ENCODE measurements around the gene ZNF267.
"Not testable (repeated sequence)": the region's sequence is repeated elsewhere in the genome, so short reads cannot be mapped to it uniquely, and the experiment has no call there.

Gene ZNF267

GRCh38 chr16:31956221-31956620, 82.6 kb downstream of the ZNF267 start:
- H4K20me1 ChIP-seq (ENCODE audit: insufficient read depth, low read length); H3K27ac ChIP-seq (ENCODE audit: low read length); H3K4me3 ChIP-seq (ENCODE audit: low read depth in 1 of 2, low read length in 2 of 2); H3K79me2 ChIP-seq (ENCODE audit: insufficient read depth, low read length); H2AFZ ChIP-seq (ENCODE audit: low read depth, low read length); H3K9ac ChIP-seq (ENCODE audit: low read depth, low read length); H3K9me3 ChIP-seq (ENCODE audit: insufficient read depth, low read length, severe bottlenecking); H3K4me2 ChIP-seq (ENCODE audit: insufficient read depth, low read length); ATAC-seq (ENCODE audit: insufficient read depth, low read depth); H3K27me3 ChIP-seq (ENCODE audit: insufficient read depth, low read length, poor library complexity); H3K4me1 ChIP-seq (ENCODE audit: insufficient read depth, low read length); H3K36me3 ChIP-seq (ENCODE audit: insufficient read depth, low read length): not testable (repeated sequence)
- peak; percentile 39 for DNase-seq
- TF ChIP-seq CTCF (IDR thresholded peaks at IDR 0.05; ENCODE audit: borderline replicate concordance, extremely low read depth, low read length, poor library complexity, severe bottlenecking), result peak; percentile 38

GRCh38 chr16:31960186-31960910, 86.7 kb downstream of the ZNF267 start:
- not testable (repeated sequence) for ATAC-seq (ENCODE audit: insufficient read depth, low read depth); H3K36me3 ChIP-seq (ENCODE audit: insufficient read depth, low read length); DNase-seq; H3K27ac ChIP-seq (ENCODE audit: low read length); H3K4me2 ChIP-seq (ENCODE audit: insufficient read depth, low read length); H4K20me1 ChIP-seq (ENCODE audit: insufficient read depth, low read length); H3K4me3 ChIP-seq (ENCODE audit: low read depth in 1 of 2, low read length in 2 of 2); H3K9me3 ChIP-seq (ENCODE audit: insufficient read depth, low read length, severe bottlenecking); H3K4me1 ChIP-seq (ENCODE audit: insufficient read depth, low read length); H3K27me3 ChIP-seq (ENCODE audit: insufficient read depth, low read length, poor library complexity); H2AFZ ChIP-seq (ENCODE audit: low read depth, low read length); H3K79me2 ChIP-seq (ENCODE audit: insufficient read depth, low read length); H3K9ac ChIP-seq (ENCODE audit: low read depth, low read length)
